OCI-LY1 (cell line): ENCODE results near the gene DCDC1.

Source experiments
- H2AFZ ChIP-seq: fragments of 200-600 bp; sonication (generic), shearing (Covaris generic); 2 replicates; pipeline ENCODE4 v1.6.0; 2014; ENCODE audit warnings: antibody characterized with exemption, mild to moderate bottlenecking, low read length
- H3F3A ChIP-seq: fragments of 200-600 bp; sonication (generic), shearing (Covaris generic); 2 replicates; pipeline ENCODE4 v1.6.0; 2014; ENCODE audit warnings: mild to moderate bottlenecking, antibody characterized with exemption, low read length, moderate library complexity; ENCODE audit not compliant: insufficient read depth
- H3K27ac ChIP-seq: fragments of 200-600 bp; sonication (generic); 2 replicates; pipeline ENCODE4 v1.5.1; 2014; ENCODE audit warnings: low read length, mixed run types, mild to moderate bottlenecking, low read depth; ENCODE audit not compliant: poor library complexity, severe bottlenecking
- H3K27me3 ChIP-seq: fragments of 200-600 bp; sonication (generic); 2 replicates; pipeline ENCODE4 v1.6.0; 2014; ENCODE audit warnings: antibody characterized with exemption, mild to moderate bottlenecking, low read length, moderate library complexity; ENCODE audit not compliant: insufficient read depth
- H3K36me3 ChIP-seq: fragments of 200-600 bp; sonication (generic); 2 replicates; pipeline ENCODE4 v1.6.1; 2014; ENCODE audit warnings: mild to moderate bottlenecking, antibody characterized with exemption, low read length, moderate library complexity, mixed read lengths; ENCODE audit not compliant: insufficient read depth
- H3K4me1 ChIP-seq: fragments of 200-600 bp; sonication (generic); 2 replicates; pipeline ENCODE4 v1.5.1; 2014; ENCODE audit warnings: mild to moderate bottlenecking, low read length, moderate library complexity; ENCODE audit not compliant: insufficient read depth, severe bottlenecking
- H3K4me2 ChIP-seq: fragments of 200-600 bp; sonication (generic), shearing (Covaris generic); 2 replicates; pipeline ENCODE4 v1.6.1; 2014; ENCODE audit warnings: low read length
- H3K4me3 ChIP-seq: fragments of 200-600 bp; sonication (generic); 2 replicates; pipeline ENCODE4 v1.5.1; 2014; ENCODE audit warnings: low read length, low read depth, mild to moderate bottlenecking, mixed read lengths; ENCODE audit not compliant: poor library complexity, severe bottlenecking
- H3K79me2 ChIP-seq: fragments of 200-600 bp; shearing (Covaris generic); 2 replicates; pipeline ENCODE4 v1.6.1; 2016; ENCODE audit warnings: mixed run types, low read length, mixed read lengths; ENCODE audit not compliant: insufficient read depth
- H3K9ac ChIP-seq: fragments of 200-600 bp; sonication (generic), shearing (Covaris generic); 2 replicates; pipeline ENCODE4 v1.6.1; 2014; ENCODE audit warnings: mild to moderate bottlenecking, low read length, mixed read lengths
- H3K9me2 ChIP-seq: fragments of 200-600 bp; sonication (generic), shearing (Covaris generic); 2 replicates; pipeline ENCODE4 v1.6.1; 2014; ENCODE audit warnings: low read depth, mild to moderate bottlenecking, low read length, mixed read lengths
- H3K9me3 ChIP-seq: fragments of 200-600 bp; shearing (Covaris generic); 2 replicates; pipeline ENCODE4 v1.6.1; 2014; ENCODE audit warnings: low read length, mixed read lengths
- H4K20me1 ChIP-seq: fragments of 200-600 bp; sonication (generic), shearing (Covaris generic); 2 replicates; pipeline ENCODE4 v1.6.0; 2016; ENCODE audit warnings: mild to moderate bottlenecking, low read length; ENCODE audit not compliant: insufficient read depth
- EZH2 ChIP-seq: fragments of 200-600 bp; sonication (generic), shearing (Covaris generic); IDR thresholded peaks from 2 replicates; pipeline ENCODE4 v1.8.0; 2017; ENCODE audit warnings: borderline replicate concordance, mixed run types, mild to moderate bottlenecking, antibody characterized with exemption, low read length, moderate library complexity, mixed read lengths
- TF ChIP-seq, protein P1 (sequence below): fragments of 200-600 bp; sonication (generic), shearing (Covaris generic); IDR thresholded peaks from 2 replicates; pipeline ENCODE4 v1.5.1; 2017; ENCODE audit warnings: mild to moderate bottlenecking, antibody characterized with exemption, low read length, moderate library complexity, mixed read lengths

DCDC1 gene

DNA sequence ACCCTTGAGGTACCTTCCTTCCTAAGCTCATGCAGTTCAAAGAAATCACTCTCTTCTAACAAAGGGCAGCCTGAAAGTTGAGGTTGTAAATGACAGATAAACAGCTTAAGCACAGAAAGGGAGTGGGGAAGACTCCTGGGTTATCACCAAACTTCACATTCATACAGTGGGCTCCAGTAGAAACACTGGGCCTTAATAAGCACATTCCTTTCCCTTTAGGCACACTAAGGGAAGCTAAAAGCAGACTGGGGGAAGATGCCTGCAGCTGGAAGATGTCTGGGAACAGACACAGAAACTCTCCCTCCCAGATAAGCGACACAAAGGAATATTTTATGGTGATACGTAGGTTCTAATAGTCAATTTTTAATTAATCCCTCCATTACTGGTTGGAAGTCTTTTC is 433.0 kb downstream of the DCDC1 start:
- no peaks in the 10 kb centered on the region for H3F3A ChIP-seq
- H3K36me3 ChIP-seq, result no peaks in the 10 kb centered on the region
- H3K4me1 ChIP-seq, result no peaks in the 10 kb centered on the region
- no peak overlapping the region for H3K4me2 ChIP-seq
- no peaks in the 10 kb centered on the region for H3K9me2 ChIP-seq
- no peaks in the 10 kb centered on the region for H3K27me3 ChIP-seq
- no peak overlapping the region for H3K4me3 ChIP-seq
- no peak for TF ChIP-seq EZH2
- TF ChIP-seq, protein P1, sequence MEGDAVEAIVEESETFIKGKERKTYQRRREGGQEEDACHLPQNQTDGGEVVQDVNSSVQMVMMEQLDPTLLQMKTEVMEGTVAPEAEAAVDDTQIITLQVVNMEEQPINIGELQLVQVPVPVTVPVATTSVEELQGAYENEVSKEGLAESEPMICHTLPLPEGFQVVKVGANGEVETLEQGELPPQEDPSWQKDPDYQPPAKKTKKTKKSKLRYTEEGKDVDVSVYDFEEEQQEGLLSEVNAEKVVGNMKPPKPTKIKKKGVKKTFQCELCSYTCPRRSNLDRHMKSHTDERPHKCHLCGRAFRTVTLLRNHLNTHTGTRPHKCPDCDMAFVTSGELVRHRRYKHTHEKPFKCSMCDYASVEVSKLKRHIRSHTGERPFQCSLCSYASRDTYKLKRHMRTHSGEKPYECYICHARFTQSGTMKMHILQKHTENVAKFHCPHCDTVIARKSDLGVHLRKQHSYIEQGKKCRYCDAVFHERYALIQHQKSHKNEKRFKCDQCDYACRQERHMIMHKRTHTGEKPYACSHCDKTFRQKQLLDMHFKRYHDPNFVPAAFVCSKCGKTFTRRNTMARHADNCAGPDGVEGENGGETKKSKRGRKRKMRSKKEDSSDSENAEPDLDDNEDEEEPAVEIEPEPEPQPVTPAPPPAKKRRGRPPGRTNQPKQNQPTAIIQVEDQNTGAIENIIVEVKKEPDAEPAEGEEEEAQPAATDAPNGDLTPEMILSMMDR, result no peak
- no peaks in the 10 kb centered on the region for H3K79me2 ChIP-seq
- no peak overlapping the region for H2AFZ ChIP-seq
- no peak overlapping the region for H3K9ac ChIP-seq
- no peaks in the 10 kb centered on the region for H3K9me3 ChIP-seq
- H3K27ac ChIP-seq, result no peak overlapping the region
- no peaks in the 10 kb centered on the region for H4K20me1 ChIP-seq

GRCh38 chr11:30935861-30936260 is 433.7 kb downstream of the DCDC1 start:
- Histone ChIP-seq H2AFZ (no peak overlapping the region), H3K4me3 (no peak overlapping the region), H4K20me1 (no peaks in the 10 kb centered on the region), H3K36me3 (no peaks in the 10 kb centered on the region), H3K79me2 (no peaks in the 10 kb centered on the region), H3K4me2 (no peak overlapping the region), H3K4me1 (no peaks in the 10 kb centered on the region), H3K9me3 (no peaks in the 10 kb centered on the region), H3F3A (no peaks in the 10 kb centered on the region), H3K27ac (no peak overlapping the region), H3K9ac (no peak overlapping the region), H3K27me3 (no peaks in the 10 kb centered on the region), H3K9me2 (no peaks in the 10 kb centered on the region)
- no peak for TF ChIP-seq EZH2
- TF ChIP-seq, protein P1, result no peak

DNA sequence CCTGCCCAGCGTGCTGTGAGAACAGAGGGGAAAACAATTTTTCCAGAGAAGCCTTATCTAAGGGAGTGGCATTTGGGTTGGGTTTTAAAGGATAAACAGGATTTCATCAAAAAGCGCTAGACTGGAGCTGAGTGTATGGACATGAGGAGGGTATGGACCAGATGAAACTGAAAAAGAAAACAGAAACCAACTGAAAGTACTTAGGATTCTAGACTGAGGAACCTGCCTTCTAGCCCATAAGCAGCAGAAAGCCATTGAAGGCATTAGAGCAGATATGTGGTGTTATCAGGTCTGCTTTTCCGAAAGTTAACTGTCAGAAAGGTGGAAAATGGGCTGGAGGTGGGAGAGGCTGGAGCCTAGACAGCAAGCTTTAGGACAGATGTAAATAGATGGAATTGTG is 443.4 kb downstream of the DCDC1 start:
- H3K9ac ChIP-seq, result no peak overlapping the region
- H2AFZ ChIP-seq, result no peak overlapping the region
- H3K27me3 ChIP-seq, result no peaks in the 10 kb centered on the region
- H4K20me1 ChIP-seq, result no peaks in the 10 kb centered on the region
- H3K4me1 ChIP-seq, result no peaks in the 10 kb centered on the region
- H3K4me3 ChIP-seq, result no peak overlapping the region
- no peaks in the 10 kb centered on the region for H3F3A ChIP-seq
- H3K9me2 ChIP-seq, result no peaks in the 10 kb centered on the region
- no peaks in the 10 kb centered on the region for H3K36me3 ChIP-seq
- H3K79me2 ChIP-seq, result no peaks in the 10 kb centered on the region
- no peak overlapping the region for H3K27ac ChIP-seq
- no peaks in the 10 kb centered on the region for H3K9me3 ChIP-seq
- H3K4me2 ChIP-seq, result no peak overlapping the region
- no peak for TF ChIP-seq EZH2
- TF ChIP-seq, protein P1, result no peak
